ENCODE data around the gene KCNQ1.

KCNQ1 gene

GRCh38 chr11:2771758-2772466 lies 327.1 kb downstream of the KCNQ1 start:
- no peak for DNase-seq
- TF ChIP-seq CTCF (IDR thresholded peaks at IDR 0.05; ENCODE audit: low read depth, low read length) = no peak
- no peaks in the 10 kb centered on the region for H3K27me3 ChIP-seq
- H3K4me1 ChIP-seq = no peaks in the 10 kb centered on the region
- H3K9me3 ChIP-seq = no peaks in the 10 kb centered on the region
- no peak overlapping the region for H3K4me3 ChIP-seq (ENCODE audit: low read depth, low read length)
- H3K36me3 ChIP-seq = no peaks in the 10 kb centered on the region

GRCh38 chr11:2772544-2773031 lies 327.8 kb downstream of the KCNQ1 start:
- Histone ChIP-seq H3K4me3 (ENCODE audit: low read depth, low read length) (no peak overlapping the region), H3K27me3 (no peaks in the 10 kb centered on the region), H3K36me3 (no peaks in the 10 kb centered on the region), H3K4me1 (no peaks in the 10 kb centered on the region; the same call in 1 of the 2 replicates), H3K9me3 (no peaks in the 10 kb centered on the region)
- TF ChIP-seq CTCF (IDR thresholded peaks at IDR 0.05; ENCODE audit: low read depth, low read length) = no peak
- no peak for DNase-seq

GRCh38 chr11:2774173-2775082 lies 329.6 kb downstream of the KCNQ1 start:
- TF ChIP-seq CTCF (IDR thresholded peaks at IDR 0.05; ENCODE audit: low read depth, low read length) = no peak
- H3K4me3 ChIP-seq (ENCODE audit: low read depth, low read length) = no peak overlapping the region
- peaks cover 11% of the 10 kb centered on the region for H3K4me1 ChIP-seq
- H3K9me3 ChIP-seq = no peaks in the 10 kb centered on the region
- no peaks in the 10 kb centered on the region for H3K36me3 ChIP-seq
- H3K27me3 ChIP-seq = no peaks in the 10 kb centered on the region
- no peak for DNase-seq

GRCh38 chr11:2775083-2775625 lies 330.3 kb downstream of the KCNQ1 start:
- TF ChIP-seq CTCF (IDR thresholded peaks at IDR 0.05; ENCODE audit: low read depth, low read length) = no peak
- H3K36me3 ChIP-seq = no peaks in the 10 kb centered on the region
- no peak for DNase-seq
- no peak overlapping the region for H3K4me3 ChIP-seq (ENCODE audit: low read depth, low read length)
- H3K27me3 ChIP-seq = no peaks in the 10 kb centered on the region
- peaks cover 18% of the 10 kb centered on the region for H3K4me1 ChIP-seq
- H3K9me3 ChIP-seq = no peaks in the 10 kb centered on the region

GRCh38 chr11:2775626-2776350 lies 331.0 kb downstream of the KCNQ1 start:
- H3K36me3 ChIP-seq = no peaks in the 10 kb centered on the region
- peaks cover 18% of the 10 kb centered on the region for H3K4me1 ChIP-seq
- no peak overlapping the region for H3K4me3 ChIP-seq (ENCODE audit: low read depth, low read length)
- no peak for TF ChIP-seq CTCF (IDR thresholded peaks at IDR 0.05; ENCODE audit: low read depth, low read length)
- no peaks in the 10 kb centered on the region for H3K27me3 ChIP-seq
- no peaks in the 10 kb centered on the region for H3K9me3 ChIP-seq
- DNase-seq = no peak

Measured in BE2C (cell line).